GM18861 (cell line): ENCODE data around the gene AIP.
"Not testable (repeated sequence)": the region's sequence is repeated elsewhere in the genome, so short reads cannot be mapped to it uniquely, and the experiment has no call there.

Source experiments
- ATAC-seq: cut with Tn5 transposase; IDR thresholded peaks from one replicate; pipeline ENCODE4 v1.9.1; 2021; ENCODE audit not compliant: unreplicated experiment

Gene AIP

DNA sequence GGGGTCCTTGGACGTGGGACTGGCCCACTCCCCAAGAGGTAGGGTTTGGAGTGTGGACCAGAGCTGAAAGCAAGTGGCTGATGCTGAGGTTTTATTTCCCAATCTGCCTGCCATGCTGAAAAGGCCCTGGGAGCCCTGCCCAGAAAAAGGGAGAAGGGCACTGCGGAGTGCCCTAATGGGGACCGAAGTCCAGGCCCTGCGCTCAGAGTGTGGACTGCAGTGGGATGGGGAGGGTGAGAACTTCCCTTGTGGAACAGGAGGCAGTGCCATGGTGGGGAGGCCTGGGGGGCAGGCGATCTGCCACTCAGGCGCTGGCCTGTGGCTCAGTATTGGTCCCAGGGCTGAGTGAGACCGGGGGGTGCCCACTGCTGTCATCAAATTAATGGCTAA, 34.6 kb upstream of the AIP start:
- ATAC-seq = no peak

DNA sequence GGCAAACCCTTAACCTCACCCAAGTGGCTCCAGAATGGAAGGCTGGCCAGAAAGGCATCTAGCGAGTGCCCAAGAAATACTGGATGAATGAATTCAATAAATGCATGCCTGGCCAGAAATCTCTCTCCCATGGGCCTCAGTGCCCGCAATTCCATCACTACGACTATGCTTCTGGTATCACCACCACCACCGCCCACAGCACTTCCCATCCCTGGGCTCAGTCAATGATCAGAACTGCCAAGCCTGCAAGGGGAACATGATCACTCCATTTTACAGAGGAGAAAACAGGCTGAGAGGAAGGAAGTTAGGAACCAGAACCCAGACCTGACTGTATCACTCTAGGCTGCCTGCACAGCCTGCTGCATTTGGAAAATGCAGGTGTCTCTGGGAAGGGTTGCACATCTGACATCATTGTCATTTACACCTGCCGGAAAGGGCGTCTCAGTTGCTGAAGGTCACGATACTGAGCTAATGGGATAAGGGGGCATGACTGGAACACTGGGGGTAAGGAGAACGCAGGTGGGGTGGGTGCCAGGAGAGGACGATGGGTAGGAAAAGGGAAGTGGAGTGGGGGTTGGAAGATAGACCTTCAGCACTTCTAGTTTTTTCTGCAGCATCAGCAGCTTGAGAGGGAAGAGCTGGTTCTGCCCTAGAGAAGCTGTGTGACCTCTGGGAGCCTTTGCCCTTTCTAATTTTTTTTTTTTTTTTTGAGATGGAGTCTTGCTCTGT, 33.5 kb upstream of the AIP start:
- no peak for ATAC-seq

DNA sequence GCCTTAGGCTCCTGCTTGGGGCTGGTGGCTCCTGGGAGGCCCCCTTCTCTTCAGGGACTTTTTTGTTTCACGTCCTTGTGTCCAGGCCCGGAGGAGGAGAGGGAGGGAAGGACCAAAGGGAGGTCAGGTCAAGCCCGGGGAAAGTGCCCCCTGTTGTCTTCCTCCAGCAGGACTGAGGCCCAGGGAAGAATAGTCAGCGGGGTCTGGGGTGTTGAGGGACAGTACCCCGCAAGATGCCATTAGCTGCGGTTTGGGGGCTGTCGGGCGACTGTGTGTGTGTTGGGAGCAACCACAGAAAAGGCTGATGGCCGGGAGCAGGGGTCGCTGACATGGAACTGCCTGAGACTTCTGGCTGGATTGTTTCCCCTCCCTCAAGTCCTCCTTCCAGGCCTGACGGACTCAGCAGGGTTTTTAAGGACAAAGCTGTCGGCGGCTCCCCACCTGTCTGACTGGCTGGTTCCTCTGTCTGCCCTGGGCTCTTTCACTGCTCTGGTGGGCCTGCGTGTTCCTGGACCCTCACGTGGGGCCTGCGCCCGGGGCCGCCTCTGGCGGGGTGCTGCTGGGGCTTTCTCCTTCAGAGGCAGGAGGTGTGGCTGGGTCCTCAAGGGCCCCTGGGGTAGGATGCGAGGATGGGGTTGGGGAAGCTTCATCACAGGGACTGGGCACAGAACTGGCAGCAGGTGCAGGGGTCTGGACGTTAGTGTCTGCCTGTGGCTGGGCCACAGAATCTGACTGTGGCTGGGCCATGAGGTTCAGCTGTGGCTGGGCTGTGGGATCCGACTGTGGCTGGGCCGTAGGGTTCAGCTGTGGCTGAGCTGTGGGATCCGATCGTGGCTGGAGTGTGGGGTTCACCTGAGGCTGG, 31.8 kb upstream of the AIP start:
- ATAC-seq = no peak

DNA sequence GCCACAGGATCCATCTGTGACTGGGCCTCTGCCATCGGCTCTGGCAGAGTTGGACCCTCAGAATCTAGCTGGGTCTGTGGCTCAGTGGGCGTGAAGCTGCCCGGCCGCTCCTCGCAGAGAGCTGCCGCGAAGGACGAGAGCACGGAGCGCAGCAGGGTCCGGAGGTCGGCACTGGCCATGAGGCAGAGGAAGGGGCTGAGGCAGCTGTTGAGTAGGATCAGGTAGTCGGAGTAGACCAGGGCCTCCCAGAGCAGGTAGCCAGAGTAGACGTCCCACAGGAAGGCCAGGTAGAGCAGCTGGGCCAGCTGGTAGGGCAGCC, 31.2 kb upstream of the AIP start:
- no peak for ATAC-seq

DNA sequence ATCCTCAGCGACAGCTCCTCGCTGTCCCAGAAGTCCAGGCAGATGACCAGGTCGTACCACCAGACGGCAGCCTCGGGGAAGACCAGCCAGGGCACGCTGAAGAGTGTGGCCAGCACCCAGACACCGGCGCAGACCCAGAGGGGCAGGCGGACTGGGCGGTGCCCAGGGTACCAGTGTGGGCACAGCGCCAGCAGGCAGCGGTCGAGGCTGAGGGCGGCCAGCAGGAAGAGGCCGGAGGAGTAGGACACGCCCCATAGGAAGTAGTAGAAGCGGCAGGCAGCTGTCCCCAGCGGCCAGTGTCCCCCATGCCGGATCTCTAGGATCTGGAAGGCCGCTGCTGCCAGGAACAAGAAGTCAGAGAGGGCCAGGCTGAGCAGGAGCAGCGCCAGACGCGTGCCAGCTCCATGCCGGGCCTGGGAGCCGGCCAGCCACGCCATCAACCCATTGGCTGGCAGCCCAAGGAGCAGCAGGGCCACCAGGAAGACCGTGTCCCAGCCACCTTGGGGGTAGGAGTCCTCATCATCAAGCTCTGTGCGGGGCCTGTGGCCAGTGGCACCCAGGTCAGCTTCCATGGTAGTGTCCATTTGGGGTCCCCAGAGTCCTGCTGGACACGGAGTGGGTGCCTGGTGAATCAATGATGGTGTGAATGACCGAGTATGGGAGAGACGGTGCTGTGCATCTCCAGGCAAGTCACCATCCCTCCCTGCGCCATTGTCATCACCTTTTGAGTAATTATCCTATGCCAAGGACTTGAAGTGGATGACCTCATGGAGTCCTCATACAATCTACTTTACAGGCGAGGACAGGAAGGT, 30.5 kb upstream of the AIP start, which contains the start of gene GPR152:
GPR152 (minus strand) TSS at position 589 of the 812 bp plus-strand sequence; CDS start at position 584, 5 bp downstream.
- ATAC-seq = no peak

DNA sequence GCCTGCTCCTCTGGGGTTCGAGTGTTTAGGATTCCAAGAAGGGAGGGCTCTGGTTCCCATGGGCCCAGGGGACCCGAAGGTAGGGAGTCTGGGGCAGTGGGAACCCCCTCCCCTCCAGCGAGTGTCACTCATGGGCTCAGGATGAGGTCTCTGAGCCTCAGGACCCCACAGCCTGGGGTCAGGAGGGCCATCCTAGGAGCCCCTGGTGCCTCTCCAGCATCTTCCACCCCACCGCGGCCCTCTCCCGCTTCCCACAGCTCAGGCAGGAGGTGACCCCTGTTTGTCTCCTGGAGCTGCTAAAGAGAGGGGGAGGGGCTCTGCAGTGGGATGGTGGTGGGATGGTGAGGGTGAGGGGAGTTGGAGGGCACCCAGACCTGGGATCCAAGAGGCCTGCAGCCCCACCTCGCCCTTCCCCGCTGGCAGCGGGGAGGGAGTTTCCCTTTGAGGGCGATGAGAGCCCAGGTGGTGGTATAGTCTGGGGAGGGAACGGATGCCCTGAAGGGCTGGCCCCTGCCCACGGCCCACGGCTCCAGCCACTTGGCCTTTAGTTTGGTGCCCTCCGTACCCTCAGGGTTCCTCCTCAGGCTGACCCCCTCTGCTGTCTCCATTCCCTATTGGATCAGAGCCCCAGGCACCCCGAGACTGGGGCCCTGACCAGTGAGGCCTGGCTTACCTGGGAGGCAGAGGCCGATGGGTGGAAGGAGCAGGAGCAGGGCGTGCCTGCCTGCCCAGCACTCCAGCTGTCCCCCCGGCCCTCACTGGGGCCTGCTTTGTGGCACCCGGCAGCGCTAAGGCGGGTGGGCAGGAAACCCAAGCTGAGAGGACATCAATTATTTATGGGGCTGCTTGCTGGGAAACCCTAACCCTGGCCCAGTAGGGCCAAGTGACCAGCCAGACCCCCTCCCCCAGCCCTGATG, 28.8 kb upstream of the AIP start:
- ATAC-seq = no peak

DNA sequence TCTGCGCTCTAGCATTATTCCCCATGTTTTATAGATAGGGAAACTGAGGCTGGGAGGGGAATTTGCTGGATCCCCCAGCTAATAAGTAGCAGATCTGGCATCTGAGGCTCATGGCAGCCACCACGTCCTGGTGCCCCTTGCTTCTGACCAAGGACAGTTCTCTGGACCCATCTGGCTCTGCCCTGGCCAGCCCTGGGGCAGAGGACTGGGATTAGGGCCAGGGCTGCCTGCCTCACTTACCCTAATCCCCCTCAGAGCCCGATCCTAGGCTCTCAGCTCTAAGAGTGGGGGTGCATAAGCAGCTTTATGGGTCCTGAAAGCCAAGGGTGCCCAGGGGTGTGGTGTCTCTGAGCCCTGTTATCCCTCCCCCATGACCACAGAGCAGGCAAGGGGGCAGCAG, 27.8 kb upstream of the AIP start, which contains the start of gene CABP4:
CABP4 (plus strand) TSS at position 301 of the 400 bp plus-strand sequence; CDS start at position 371, 70 bp downstream.
- ATAC-seq = no peak

DNA sequence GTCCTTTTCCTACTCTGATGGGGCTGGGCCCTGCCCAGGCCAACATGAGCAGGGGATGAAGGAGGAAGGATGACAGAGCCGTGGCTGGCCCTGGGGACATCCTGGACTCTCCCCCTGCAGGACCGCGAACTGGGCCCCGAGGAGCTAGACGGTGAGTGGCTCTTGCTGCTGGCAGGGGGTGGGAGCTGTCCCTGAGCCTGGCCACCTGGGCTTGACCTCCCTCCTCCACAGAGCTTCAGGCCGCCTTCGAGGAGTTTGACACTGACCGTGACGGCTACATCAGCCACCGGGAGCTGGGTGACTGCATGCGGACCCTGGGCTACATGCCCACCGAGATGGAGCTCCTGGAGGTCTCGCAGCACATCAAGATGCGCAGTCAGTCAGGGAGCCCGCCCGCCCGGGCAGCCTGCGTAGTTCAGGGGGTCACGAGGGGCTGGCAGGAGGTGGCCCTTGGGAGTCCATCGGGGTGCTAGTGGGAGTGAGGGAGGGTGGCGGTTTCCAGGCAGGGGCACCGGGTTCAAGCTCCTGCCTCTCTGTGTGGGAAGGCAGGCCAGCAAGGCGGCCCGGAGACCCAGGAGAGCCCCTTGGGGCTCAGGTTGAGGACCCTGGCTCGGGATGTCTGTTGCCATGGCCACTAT, 26.6 kb upstream of the AIP start:
- ATAC-seq = no peak

DNA sequence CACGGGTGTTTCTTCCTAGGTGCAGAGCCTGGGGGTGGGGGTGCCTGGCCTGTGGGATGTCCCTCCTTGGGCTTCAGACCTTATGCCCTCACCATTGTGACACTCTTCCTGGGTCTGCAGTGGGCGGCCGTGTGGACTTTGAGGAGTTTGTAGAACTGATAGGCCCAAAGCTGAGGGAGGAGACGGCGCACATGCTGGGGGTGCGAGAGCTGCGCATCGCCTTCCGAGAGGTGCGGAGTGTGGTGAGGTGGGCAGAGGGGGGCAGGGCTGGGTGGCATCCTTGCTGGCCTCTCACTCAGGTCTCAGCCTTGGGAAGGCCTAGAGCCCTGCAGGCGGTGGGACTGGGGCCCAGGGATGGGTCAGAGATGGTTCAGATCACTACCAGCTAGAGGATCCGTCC, 25.4 kb upstream of the AIP start:
- ATAC-seq = no peak

DNA sequence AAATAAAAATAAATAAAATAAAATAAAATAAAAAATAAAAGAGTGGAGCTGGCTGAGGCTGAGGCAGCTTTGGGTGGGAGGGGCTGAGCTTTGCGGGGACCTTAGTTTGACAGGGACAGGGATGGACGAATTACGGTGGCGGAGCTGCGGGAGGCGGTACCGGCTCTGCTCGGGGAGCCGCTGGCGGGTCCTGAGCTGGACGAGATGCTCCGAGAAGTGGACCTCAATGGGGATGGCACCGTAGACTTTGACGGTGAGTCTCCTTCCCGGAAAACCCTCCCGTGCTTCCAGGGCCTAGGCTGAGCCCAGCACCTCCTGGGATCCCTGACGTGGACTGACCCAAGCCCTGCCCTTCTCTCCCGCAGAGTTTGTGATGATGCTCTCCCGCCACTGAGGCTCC, 24.6 kb upstream of the AIP start:
- ATAC-seq = no peak

DNA sequence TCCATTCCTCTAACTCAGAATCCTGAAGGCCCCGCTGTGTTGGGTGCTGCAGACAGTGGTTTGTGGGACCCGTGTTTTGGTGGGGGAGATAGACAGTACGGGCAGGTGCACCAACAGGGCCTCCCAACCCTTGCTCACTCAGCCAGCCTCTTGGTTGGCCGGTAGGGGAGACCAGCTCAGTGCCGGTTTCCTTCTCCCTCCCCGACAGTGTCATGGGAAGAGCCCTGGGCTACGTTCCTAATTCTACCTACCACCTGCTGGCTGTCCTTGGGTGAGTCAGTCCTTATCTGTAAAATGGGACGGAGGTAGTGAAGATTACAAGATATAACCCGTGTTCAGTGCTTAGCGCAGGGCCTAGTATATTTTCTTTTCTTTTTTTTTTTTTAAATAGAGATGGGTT, 19.6 kb upstream of the AIP start:
- ATAC-seq = no peak

DNA sequence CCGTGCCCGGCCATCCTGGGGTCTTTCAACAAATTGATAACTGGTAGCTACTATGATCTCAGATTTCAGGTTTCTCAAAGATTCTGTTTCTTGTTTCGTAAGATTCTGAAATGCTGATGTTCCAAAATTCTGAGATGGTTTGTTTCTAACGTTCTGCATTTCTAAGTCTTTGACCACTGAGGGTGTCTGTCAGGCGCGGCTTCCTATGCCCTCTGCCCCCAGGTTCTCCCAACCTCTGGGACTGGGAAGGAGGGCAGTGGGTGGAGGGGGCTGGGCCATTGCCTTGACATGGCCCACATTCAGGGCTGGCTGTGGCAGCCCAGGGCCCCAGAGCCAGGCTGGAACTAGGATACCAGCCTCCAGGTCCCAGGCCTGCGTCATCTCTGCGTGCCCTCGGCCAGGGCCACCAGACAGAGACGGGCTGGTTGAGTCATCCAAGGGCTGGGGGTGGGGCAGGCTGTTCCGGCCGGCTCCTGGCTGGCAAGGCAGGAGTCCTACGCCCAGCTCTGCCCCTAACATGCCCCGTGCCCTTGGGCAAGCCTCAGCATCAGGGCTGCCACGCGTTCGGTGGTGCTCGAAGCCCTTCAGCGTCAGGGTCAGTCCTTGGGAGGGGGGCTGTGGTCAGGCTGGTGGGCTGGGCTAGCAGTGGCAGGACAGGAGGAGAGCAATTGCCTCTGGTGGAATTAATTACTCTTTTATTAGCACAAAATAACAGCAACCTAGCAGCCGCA, 19.0 kb upstream of the AIP start:
- ATAC-seq = no peak

DNA sequence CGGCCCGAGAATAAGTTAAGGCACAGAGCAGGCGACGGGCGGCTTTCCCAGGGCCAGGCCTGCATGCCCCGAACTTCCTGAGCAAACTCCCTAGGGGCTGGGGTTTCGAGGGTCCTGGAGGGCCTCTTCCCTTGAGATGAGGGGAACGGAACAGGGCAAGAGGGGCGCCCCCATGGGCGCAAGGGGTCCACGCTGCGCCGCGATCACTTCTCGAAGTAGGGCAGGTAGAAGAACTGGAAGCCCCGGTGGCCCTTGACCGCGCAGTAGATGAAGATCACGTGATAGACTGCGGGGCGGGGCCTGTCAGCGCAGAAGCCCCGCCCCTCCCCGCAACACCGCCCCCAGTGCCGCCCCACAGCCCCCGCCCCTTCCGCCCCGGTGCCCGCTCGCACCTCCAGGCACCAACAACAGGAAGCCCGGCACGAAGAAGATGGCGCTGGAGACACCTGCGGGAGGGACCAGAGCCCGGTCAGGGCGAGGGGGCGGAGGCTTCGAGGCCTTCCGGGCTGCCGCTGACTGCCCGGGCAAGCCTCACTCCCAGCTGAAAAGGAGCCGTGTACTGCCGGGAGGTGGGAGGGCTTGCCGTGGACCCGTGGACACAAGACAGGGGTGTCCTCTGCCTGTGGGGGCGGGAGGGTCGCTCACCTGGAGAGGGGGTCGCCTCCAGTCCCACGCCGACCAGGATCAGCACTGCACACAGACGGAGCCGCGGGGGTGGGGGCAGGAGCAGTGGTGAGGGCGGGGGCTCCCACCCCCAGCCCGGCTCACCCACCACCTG, 18.2 kb upstream of the AIP start:
- ATAC-seq = peak; percentile 39

DNA sequence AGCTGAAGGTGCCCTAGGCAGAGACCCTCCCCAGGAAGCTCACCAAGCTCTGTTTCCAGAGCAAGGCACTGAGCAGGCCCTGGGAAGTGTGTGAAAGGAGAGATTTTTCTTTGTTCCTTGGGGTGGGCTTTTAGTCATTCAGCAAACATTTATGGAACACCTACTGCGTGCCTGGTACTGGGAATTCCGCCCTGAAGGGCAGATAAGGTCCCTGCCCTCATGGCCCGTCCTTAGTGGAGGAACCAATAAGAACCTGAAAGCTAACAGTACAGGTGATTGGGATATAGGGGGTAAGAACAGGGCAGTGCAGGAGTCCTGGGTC, 17.7 kb upstream of the AIP start:
- no peak for ATAC-seq

DNA sequence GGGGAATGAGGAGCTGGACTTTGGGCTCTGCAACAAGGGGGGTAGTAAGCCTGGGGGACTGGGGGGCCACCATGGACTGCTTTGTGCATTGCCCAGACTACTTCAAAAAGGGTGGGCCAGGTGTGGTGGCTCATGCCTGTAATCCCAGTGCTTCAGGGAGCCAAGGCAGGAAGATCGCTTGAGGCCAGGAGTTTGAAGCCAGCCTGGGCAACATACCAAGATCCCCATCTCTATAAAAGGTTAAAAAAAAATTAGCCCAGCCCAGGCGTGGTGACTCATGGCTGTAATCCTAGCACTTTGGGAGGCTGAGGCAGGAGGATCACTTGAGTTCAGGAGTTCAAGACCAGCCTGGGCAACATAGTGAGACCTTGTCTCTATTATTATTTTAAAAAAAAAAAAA, 17.3 kb upstream of the AIP start:
- not testable (repeated sequence) for ATAC-seq

DNA sequence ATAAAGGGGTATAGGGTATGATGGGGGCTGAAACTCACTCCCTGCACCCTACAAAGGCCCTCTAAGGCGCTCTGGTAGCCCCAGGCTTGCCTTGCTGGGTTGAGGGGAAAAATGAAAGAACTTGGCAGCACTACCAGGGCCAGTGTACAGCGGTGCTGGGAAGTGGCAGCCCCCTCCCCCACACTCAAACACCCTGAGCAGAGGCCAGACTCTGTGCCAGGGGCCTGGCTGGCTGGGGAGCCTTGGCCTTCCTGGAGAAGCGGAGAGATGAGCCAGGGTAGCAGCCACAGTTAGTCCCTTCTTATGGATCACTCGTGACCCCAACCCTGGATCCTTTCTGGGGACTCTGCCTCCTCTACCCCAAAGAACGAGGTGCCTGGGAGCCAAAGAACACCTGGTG, 16.5 kb upstream of the AIP start:
- ATAC-seq = no peak

DNA sequence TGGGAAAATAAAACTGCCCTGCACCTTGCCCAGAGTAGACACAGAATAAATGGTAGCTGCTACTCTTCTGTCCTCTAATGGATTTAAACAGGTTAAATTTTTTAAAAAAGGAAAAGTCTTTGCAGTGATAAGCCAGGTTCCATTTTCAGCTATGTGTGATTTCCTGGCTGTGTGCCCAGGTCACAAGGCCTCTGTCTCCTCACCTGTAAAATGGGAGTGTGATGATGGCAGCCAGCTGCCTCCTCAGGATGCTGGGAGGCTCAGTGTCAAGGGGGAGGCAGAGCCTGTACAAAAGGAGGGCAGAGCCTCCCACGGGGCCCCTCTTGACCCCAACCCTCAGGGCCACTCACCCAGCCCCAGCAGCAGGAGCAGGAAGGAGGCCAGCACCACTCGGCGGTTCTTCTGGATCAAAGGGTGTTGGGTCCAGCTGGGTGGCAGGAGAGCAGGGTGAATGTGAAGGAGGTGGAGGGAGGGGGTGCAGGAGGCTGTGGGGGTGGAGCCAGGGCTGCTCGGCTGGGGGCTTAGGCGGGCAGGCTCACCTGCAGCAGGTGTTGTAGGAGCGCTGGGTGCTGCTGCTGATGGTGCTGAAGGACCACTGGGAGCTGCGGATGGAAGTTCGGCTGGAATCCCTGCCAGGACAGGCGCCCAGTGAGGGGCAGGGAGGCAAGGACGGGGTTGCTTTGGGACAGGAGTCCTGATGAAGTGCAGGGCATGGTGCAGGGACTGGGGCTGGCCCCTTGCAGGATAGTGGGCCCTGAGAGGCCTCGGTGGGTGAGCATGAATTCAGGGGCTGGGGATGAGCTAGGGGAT, 15.7 kb upstream of the AIP start:
- no peak for ATAC-seq

DNA sequence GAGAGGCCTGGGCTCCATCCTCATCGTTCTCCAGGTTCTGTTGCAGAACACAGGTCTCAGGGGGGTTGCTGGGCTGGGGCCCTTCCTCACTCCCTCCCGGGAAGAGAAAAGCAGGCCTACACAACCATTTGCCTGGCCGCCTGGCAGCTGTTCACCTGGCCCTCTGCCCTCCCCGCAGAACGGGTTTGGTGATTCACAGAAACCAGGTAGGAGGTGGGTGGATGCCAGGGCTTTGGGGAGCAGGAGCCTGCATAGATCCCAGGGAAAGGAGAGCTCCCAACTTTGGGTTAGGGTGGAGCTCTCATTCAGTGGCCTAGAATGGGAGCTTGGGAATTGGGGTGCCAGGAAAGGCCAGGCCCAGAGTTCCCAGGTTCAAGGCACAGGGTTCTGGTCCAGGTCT, 14.8 kb upstream of the AIP start:
- no peak for ATAC-seq
